ENCODE data around the gene GATAD2B. TPM values are rescaled to one million over a fixed set of nuclear protein-coding genes. Genes with fewer than 3 reads are reported as not detected.

The GATAD2B gene
- total RNA-seq, 2 donors from 2014 or later, result 58.7 to 102 TPM

- ATAC-seq, result no peak
- H3K9me3 Mint-ChIP-seq, result no peaks in the 10 kb centered on the region
- DNase-seq (ENCODE audit: low spot score in 2 of 2), result no peak
- H3K36me3 Mint-ChIP-seq, result peaks cover 1 to 10% of the 10 kb centered on the region in 2 donors
- H3K27ac Mint-ChIP-seq, result peak overlapping the region; percentile 4 to 6
Observed at GRCh38 chr1:153939476-153939875, 16.7 kb upstream of the GATAD2B start.

- H3K36me3 Mint-ChIP-seq, result peaks cover 0 to 7% of the 10 kb centered on the region in 2 donors
- no peaks in the 10 kb centered on the region for H3K9me3 Mint-ChIP-seq
- peak overlapping the region in 1 of 2 donors; percentile 68 for H3K27ac Mint-ChIP-seq
- DNase-seq (ENCODE audit: low spot score in 2 of 2), result no peak
- ATAC-seq, result no peak
Observed at GRCh38 chr1:153938996-153939395, 16.2 kb upstream of the GATAD2B start.

- peaks cover 0 to 7% of the 10 kb centered on the region in 2 donors for H3K36me3 Mint-ChIP-seq
- H3K27ac Mint-ChIP-seq, result peak overlapping the region in 1 of 2 donors; percentile 90
- DNase-seq (ENCODE audit: low spot score in 2 of 2) (no peak), ATAC-seq (no peak)
- no peaks in the 10 kb centered on the region for H3K9me3 Mint-ChIP-seq
Observed at GRCh38 chr1:153937331-153937730, 14.6 kb upstream of the GATAD2B start.

GRCh38 chr1:153936011-153936802, 13.4 kb upstream of the GATAD2B start:
- Mint-ChIP-seq H3K36me3 (peaks cover 0 to 7% of the 10 kb centered on the region in 2 donors), H3K27ac (peak overlapping the region in 1 of 2 donors; percentile 72), H3K9me3 (no peaks in the 10 kb centered on the region)
- no peak for DNase-seq (ENCODE audit: low spot score in 2 of 2)
- ATAC-seq, result no peak

- ATAC-seq (no peak), DNase-seq (ENCODE audit: low spot score in 2 of 2) (peak in 1 of 2 donors; percentile 37)
- no peaks in the 10 kb centered on the region for H3K36me3 Mint-ChIP-seq
- H3K27ac Mint-ChIP-seq, result peak overlapping the region in 1 of 2 donors; percentile 67
- H3K9me3 Mint-ChIP-seq, result no peaks in the 10 kb centered on the region
Observed at GRCh38 chr1:153934746-153935145, 12.0 kb upstream of the GATAD2B start.

GRCh38 chr1:153933955-153934354, 11.2 kb upstream of the GATAD2B start:
- no peaks in the 10 kb centered on the region for H3K9me3 Mint-ChIP-seq
- no peaks in the 10 kb centered on the region for H3K36me3 Mint-ChIP-seq
- DNase-seq (ENCODE audit: low spot score in 2 of 2) (peak in 1 of 2 donors; percentile 23), ATAC-seq (no peak)
- H3K27ac Mint-ChIP-seq, result no peak overlapping the region

- no peak overlapping the region for H3K27ac Mint-ChIP-seq
- no peaks in the 10 kb centered on the region for H3K9me3 Mint-ChIP-seq
- no peak for ATAC-seq
- no peaks in the 10 kb centered on the region for H3K36me3 Mint-ChIP-seq
- DNase-seq (ENCODE audit: low spot score in 2 of 2), result no peak
Observed at GRCh38 chr1:153933430-153933829, 10.7 kb upstream of the GATAD2B start.

GRCh38 chr1:153932156-153933131, 9.7 kb upstream of the GATAD2B start:
- Mint-ChIP-seq H3K27ac (no peak overlapping the region), H3K9me3 (no peaks in the 10 kb centered on the region), H3K36me3 (no peaks in the 10 kb centered on the region)
- DNase-seq (ENCODE audit: low spot score in 2 of 2), result no peak
- no peak for ATAC-seq

GRCh38 chr1:153929981-153930948, 7.5 kb upstream of the GATAD2B start:
- Mint-ChIP-seq H3K27ac (peak overlapping the region in 1 of 2 donors; percentile 36), H3K36me3 (no peaks in the 10 kb centered on the region), H3K9me3 (no peaks in the 10 kb centered on the region)
- DNase-seq (ENCODE audit: low spot score in 2 of 2) (peak in 1 of 2 donors; percentile 50), ATAC-seq (no peak)

GRCh38 chr1:153929426-153929825, 6.7 kb upstream of the GATAD2B start:
- Mint-ChIP-seq H3K36me3 (no peaks in the 10 kb centered on the region), H3K9me3 (no peaks in the 10 kb centered on the region), H3K27ac (peak overlapping the region in 1 of 2 donors; percentile 61)
- peak in 1 of 2 donors; percentile 26 for DNase-seq (ENCODE audit: low spot score in 2 of 2)
- no peak for ATAC-seq

- ATAC-seq (no peak), DNase-seq (ENCODE audit: low spot score in 2 of 2) (peak in 1 of 2 donors; percentile 26)
- H3K9me3 Mint-ChIP-seq, result no peaks in the 10 kb centered on the region
- peak overlapping the region; percentile 57 to 61 for H3K27ac Mint-ChIP-seq
- no peaks in the 10 kb centered on the region for H3K36me3 Mint-ChIP-seq
Observed at GRCh38 chr1:153928791-153929341, 6.1 kb upstream of the GATAD2B start.

- Mint-ChIP-seq H3K9me3 (no peaks in the 10 kb centered on the region), H3K36me3 (peaks cover 0 to 6% of the 10 kb centered on the region in 2 donors), H3K27ac (peak overlapping the region in 1 of 2 donors; percentile 61)
- DNase-seq (ENCODE audit: low spot score in 2 of 2) (no peak), ATAC-seq (peak in 1 of 2 donors; percentile 15)
Observed at GRCh38 chr1:153928245-153928644, 5.5 kb upstream of the GATAD2B start.

GRCh38 chr1:153926405-153926804, 3.6 kb upstream of the GATAD2B start:
- Mint-ChIP-seq H3K36me3 (peaks cover 6 to 15% of the 10 kb centered on the region in 2 donors), H3K27ac (no peak overlapping the region), H3K9me3 (no peaks in the 10 kb centered on the region)
- DNase-seq (ENCODE audit: low spot score in 2 of 2) (no peak), ATAC-seq (no peak)

- peak overlapping the region; percentile 93 to 99 for H3K27ac Mint-ChIP-seq
- H3K36me3 Mint-ChIP-seq, result peaks cover 9 to 16% of the 10 kb centered on the region in 2 donors
- peak; percentile 26 to 36 for ATAC-seq
- H3K9me3 Mint-ChIP-seq, result no peaks in the 10 kb centered on the region
- no peak for DNase-seq (ENCODE audit: low spot score in 2 of 2)
Observed at GRCh38 chr1:153922076-153922971, 448 bp downstream of the GATAD2B start.

GRCh38 chr1:153921803-153922075, 1.0 kb downstream of the GATAD2B start:
- Mint-ChIP-seq H3K36me3 (peaks cover 9 to 16% of the 10 kb centered on the region in 2 donors), H3K27ac (peak overlapping the region; percentile 93 to 99), H3K9me3 (no peaks in the 10 kb centered on the region)
- DNase-seq (ENCODE audit: low spot score in 2 of 2) (peak in 1 of 2 donors; percentile 57), ATAC-seq (no peak)

All from activated naive CD4-positive, alpha-beta T cell treated with anti-CD3 and anti-CD28 coated beads, Interleukin-2, amount 50 U/mL, for 72 hours (primary cell).